GM19468 (cell line): ENCODE data around the gene C16orf92.
"Not testable (repeated sequence)": the region's sequence is repeated elsewhere in the genome, so short reads cannot be mapped to it uniquely, and the experiment has no call there.

Experiments used
- ATAC-seq: cut with Tn5 transposase; IDR thresholded peaks from one replicate; pipeline ENCODE4 v1.9.1; 2021; ENCODE audit warnings: mild to moderate bottlenecking, moderate library complexity, moderate number of reproducible peaks; ENCODE audit not compliant: unreplicated experiment; ENCODE audit errors: extremely low read depth

C16orf92 gene

DNA sequence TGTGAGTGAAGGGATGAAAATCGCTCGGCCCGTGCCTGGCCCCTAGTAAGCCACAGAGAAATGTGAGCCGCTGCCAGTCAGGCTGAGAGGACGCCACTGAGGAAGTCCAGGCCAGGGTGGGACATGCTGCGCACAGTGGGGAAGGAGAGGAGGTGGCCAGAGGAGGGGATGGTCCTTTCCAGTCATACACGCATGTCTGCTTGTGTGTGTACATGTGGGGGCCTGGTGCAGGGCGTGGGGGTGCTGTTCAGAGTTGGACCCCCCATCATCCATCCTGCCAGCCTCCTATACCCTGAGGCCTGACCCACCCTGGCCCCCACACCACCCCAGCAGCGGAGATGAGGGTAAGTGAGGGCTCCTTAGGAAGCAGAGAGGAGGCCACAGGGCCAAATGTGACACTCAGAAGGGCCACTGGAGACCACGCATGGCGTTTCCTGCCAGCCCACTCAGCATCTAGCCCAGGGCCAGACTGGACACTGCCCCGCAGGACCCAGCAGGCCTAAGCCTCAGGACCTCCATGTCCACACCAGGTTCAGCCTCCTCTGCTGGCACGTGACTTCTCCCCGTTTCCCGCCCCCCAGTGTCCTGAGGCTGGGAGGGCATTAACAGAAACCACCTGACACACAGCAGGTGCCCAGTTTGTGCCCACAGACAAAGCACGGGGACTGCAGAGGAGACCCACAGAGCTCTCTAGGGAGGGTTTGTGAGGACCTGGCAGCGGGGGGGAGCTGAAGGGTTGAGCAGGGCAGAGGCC is 19.2 kb upstream of the C16orf92 start:
- no peak for ATAC-seq

DNA sequence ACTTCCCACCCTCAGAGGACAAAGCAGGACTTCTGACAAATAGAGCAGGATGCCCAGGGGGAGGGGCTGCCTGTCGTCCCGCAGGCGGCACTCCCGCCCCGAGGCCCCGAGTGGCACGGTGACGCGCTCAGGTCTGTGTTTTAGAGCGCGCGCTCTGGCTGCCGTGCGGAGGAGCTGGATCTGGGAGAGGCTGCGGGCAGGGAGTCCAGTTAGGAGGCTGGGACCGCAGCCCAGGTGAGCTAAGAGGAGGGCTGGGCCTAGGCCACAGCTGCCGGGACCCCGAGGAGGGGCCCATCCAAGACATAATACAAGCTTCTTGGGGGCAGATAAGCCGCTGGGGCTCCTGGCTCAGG is 18.6 kb upstream of the C16orf92 start:
- ATAC-seq: no peak

- no peak for ATAC-seq
Observed at GRCh38 chr16:30004811-30005242, 18.2 kb upstream of the C16orf92 start.

DNA sequence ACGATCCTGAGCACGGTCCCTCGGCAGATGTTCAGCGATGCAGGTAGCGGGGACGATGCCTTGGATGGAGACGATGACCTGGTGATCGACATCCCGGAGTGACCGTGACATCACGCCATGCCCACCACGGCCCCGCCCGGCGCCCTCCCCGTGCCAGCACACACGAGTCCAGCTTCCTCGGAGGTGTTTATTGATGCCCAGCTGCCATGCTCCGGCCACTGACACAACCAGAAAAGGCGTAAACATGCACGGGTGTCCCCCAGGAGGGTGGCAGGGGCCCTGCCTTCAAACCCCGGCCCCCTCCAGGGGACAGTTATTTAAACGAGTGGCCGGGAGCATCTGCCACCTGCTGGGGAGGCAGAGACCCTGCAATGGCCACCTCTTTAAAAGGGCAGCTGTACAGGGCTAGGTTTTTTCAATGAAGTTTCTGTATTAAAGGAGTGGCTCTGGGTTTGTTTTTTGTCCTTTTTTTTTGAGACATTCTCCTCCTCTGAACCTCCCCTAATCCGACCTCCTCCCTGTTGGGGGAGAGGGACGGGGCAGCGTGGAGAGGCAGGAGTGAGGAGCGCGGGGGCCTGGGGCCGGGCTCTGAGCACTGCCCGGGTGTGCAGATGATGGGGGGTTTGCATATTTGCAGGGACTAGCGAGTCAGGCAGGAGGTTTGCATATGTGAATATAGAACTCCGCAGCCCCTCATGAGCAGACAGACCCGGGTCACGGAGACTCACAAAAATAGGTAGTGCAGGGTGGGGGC is 17.5 kb upstream of the C16orf92 start:
- no peak for ATAC-seq

DNA sequence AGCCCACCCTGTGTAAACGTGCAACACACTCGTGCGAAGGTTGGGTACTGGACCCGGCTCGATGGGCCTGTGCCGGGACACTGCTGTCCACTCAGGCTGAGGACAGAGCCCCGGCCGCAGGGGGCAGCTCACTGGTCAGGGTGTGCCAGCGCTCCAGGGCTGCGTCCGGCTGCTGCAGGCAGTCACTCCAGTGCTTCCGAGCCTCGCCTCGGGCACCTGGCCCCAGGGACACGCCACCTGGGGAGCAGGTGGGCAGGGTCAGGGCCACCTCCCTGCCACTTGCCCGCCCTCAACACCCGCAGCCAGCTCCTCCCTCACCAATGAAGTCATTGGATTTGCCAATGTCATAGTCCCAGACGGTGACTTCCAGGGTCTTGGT is 16.9 kb upstream of the C16orf92 start:
- ATAC-seq: no peak

DNA sequence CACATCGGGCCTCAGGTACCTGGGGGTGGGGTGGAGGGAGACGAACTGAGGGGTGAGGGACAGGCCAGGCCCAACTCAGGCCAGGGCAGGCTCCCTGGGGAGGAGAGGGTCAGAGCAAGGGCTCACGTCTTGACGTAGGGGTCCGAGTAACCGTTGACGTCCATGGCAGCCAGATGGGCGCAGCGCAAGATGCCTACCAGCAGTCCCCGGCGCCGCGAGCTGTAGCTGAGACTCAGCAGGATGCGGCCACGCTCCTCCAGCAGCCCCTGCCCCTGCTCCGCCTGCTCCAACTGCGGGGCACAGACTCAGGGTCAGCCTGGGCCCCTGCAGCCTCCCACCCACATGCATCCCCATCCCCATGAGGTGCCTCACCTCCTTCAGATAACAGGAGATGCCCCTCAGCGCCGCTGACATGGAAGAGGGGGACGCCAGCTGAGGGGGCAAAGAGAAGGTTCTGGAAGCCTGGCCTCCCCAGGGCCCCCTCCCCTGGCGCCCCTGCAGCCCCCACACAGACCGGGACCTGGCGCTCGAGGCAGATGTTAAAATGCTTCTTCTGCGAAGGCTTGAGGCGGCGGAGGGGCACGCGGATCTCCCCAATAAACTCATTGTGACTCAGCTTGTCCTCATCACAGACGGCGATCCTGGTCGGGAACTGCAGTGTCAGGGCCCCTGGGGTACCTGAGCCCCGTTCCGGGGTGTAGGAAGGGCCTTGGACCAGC is 16.2 kb upstream of the C16orf92 start:
- no peak for ATAC-seq

DNA sequence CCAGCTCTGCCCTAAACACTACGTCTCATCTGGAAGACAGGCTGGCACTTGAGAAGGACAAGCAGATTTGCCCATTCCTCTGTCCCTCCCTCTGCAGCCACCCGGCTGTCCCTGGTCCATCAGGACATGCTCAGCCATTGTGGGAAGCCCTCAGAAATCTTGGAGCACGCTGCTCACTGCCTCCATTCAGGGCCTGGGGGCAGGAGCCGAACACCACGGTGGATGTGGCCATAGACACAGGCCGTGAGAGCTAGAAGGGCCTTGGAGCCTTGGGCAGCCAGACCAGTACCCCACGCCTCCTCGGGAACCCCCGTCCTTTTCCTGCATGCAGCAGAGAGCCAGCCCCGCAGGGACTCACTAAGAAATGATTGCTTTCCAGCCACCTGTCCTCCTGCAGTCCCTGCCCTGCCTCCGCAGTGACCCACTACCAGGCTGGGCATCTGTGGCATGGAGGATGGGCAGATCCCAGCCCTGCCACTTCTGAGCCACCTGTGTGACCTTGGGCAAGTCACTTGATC is 15.6 kb upstream of the C16orf92 start:
- ATAC-seq: no peak

GRCh38 chr16:30009085-30009862 is 13.7 kb upstream of the C16orf92 start:
- no peak for ATAC-seq

GRCh38 chr16:30009990-30010843 is 12.8 kb upstream of the C16orf92 start:
- ATAC-seq: no peak

DNA sequence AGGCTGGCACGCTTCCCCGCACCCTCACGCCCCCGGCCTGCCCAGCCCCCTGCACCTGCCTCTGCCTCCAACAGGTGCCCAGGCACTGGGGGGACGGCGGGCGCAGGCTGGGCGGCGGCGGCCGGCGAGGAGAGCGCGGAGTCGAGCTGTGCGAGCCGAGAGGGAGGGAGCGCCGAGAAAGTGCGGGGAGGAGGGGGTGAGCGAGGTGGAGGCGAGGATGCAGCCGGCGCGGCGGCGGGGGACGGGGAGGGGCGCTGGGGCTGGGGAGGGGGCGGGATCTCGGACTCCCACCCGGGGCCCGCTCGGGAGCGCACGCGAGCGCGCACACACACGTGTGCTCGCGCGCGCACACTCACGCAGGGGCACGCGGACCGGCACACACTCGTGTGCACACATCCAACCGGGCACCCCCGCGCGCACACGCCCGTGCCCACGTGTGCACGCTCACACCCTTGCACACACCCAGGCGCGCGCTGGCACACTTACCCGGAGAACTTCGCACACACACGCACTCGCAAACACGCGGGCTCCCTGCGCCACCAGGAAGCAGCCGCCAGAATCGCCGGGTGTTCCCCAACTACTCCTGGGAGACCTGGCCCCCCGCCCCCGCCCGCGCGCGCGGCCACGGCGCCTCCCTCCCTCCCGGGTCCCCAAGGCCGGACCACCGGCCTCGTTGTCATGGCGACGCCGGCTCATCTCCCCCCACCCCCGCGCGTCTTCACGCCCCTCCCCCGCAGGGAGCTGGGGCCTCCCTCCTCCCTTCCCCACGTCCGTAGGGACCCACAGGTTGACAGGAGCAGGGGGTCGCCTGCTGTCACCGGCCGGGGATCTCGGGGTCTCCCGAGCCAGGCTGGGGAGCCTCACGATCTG is 11.9 kb upstream of the C16orf92 start, which contains the start of gene DOC2A:
TSS of gene DOC2A (minus strand) at position 184 of the 870 bp plus-strand sequence. CDS start 805 bp downstream, outside the sequence.
- no peak for ATAC-seq

DNA sequence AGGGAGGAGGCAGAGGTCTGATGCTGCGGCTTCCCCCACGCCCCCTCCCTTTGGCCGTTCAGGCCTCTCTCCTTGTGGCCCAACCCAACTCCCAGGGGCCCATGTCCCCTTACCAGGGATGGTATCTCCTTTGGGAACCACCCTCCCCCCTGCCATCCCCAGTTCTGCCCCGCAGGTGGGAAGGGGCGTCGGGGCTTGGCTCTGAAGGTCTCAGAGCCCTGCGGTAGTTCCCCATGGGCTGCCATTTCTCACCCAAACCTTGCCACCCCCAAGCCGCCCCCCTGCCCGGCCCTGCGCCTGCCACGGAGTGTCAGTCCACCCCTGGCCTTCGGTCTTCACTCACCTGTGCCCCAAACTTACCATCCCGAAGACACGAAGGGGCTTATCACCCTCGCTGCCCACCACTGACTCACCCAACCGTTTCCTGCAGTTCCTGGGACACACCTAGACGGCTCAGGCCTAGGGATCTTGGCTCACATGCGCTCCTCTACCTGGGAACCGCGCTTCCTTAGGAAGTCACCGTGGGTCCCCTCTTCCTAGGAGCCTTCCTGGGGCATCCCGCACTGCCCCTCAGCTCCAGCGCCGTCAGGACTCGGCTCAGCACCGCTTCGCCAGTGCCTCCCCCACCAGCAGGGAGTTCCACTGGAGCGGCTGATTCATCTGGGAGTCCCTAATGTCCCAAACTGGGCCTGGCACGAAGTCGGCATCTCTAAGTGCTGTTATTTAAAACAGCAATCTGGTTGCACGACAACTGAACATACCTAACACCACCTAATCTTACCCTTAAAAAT is 11.1 kb upstream of the C16orf92 start:
- ATAC-seq: no peak

GRCh38 chr16:30012598-30012997 is 10.4 kb upstream of the C16orf92 start:
- ATAC-seq: not testable (repeated sequence)

DNA sequence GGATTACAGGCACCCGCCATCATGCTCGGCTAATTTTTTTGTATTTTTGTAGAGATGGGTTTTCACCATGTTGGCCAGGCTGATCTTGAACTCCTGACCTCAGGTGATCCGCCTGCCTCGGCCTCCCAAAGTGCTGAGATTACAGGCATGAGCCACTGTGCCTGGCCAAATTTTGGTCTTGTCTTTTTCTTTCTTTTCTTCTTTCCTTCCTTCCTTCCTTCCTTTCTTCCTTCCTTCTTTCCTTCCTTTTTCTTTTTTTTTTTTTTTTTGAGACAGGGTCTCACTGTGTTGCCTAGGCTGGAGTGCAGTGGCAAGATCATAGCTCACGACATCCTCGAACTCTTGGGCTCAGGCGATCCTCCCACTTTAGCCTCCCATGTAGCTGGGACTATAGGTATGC is 7.5 kb upstream of the C16orf92 start:
- ATAC-seq: not testable (repeated sequence)

DNA sequence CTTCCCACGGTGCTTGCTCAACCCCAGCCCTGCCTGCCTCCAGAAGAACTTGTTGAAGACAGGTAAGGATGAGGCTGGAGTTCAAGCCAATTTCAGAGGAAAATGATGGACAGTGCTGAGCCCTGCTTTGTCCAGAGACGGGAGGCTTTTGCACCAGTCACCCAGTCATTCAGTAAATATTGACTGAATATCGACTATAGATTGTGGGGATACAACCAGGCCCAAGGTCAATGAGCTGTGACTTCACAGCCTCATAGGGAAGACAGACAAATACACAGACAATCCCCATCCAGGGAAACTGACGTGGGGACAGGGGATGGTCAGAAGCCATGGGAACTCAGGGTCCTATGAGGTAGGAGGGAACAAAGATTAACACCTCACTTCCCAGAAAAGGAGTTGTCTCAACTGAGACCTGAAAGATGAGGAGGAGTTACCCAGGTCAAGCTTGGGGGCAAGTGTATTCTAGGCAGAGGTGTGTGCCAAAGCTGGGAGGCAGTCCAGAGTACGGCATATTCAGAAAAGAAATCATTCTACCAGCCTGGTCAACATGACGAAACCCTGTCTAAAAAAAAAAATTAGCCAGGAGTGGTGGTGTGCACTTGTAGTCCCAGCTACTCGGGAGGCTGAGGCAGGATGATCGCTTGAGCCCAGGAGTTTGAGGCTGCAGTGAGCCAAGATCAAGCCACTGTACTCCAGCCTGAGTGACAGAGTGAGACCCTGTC is 6.3 kb upstream of the C16orf92 start:
- ATAC-seq: no peak

DNA sequence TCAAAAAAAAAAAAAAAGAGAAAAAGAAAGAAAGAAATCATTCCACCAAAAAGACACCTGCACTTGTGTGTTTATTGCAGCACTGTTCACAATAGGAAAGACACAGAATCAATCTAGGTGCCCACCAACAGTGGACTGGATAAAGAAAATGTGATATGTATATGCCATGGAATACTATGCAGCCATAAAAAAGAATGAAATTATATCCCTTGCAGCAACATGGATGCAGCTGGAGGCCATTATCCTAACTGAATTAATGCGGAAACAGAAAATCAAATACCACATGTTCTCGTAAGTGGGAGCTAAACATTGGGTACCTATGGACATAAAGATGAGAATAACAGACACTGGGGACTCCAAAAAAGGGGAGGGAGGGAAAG is 5.7 kb upstream of the C16orf92 start:
- ATAC-seq: no peak

- ATAC-seq: not testable (repeated sequence)
Observed at GRCh38 chr16:30017937-30018336, 5.1 kb upstream of the C16orf92 start.

- no peak for ATAC-seq
Observed at GRCh38 chr16:30018731-30019158, 4.3 kb upstream of the C16orf92 start.
